SK-N-SH (cell line): ENCODE measurements around the gene ATP2C1. TPM values are rescaled to one million over a fixed set of nuclear protein-coding genes. Genes with fewer than 3 reads are reported as not detected.

Experiments
- CTCF ChIA-PET: fragments of 300-600, 350-600 bp; formaldehyde crosslinking; extraction: SDS; loops from one replicate; lab custom pipeline; 2021; lab: Yijun Ruan, JAX
- POLR2A ChIA-PET: fragments of 350-600 bp; sonication (Branson Sonifier 250); formaldehyde crosslinking; extraction: SDS; loops from one replicate; lab custom pipeline; 2020; ENCODE audit warnings: antibody characterized with exemption, inconsistent platforms; lab: Yijun Ruan, JAX
- DNase-seq: peaks from one replicate; pipeline ENCODE4 v3.0.0; 2012
- H2AFZ ChIP-seq: fragments of 200-600 bp; sonication (generic); 2 replicates; pipeline ENCODE4 v1.8.1; 2016; ENCODE audit warnings: antibody characterized with exemption, mild to moderate bottlenecking, low read depth
- H3F3A ChIP-seq: fragments of 200-600 bp; sonication (generic); replicated peaks from 2 replicates; pipeline ENCODE3; 2016; ENCODE audit warnings: antibody characterized with exemption, mild to moderate bottlenecking; ENCODE audit not compliant: insufficient read depth
- H3K27ac ChIP-seq, 2 experiments: fragments of 200-500 bp in 1 of 2; fragments of 200-600 bp in 1 of 2; sonication (Bioruptor generic) in 1 of 2; sonication (generic), shearing (Covaris generic) in 1 of 2; 2 replicates each; pipeline versions ENCODE4 v1.5.1 to v1.6.1; 2014 to 2016; ENCODE audit warnings: low read depth in 2 of 2, inconsistent platforms in 1 of 2, low read length in 1 of 2, mild to moderate bottlenecking in 1 of 2, mixed read lengths in 1 of 2
- H3K27me3 ChIP-seq: fragments of 200-600 bp; sonication (generic), shearing (Covaris generic); 2 replicates; pipeline ENCODE4 v1.6.1; 2016; ENCODE audit warnings: mixed run types; ENCODE audit not compliant: insufficient read depth
- H3K36me3 ChIP-seq, 2 experiments: fragments of 200-500 bp in 1 of 2; fragments of 200-600 bp in 1 of 2; sonication (Bioruptor generic) in 1 of 2; sonication (generic) in 1 of 2; replicated peaks in 1 of 2; 2 replicates each; pipeline versions ENCODE3 to v1.5.1; 2014 to 2016; ENCODE audit warnings: low read length in 1 of 2, mild to moderate bottlenecking in 1 of 2; ENCODE audit not compliant: insufficient read depth in 2 of 2, control insufficient read depth in 1 of 2
- H3K4me1 ChIP-seq, 2 experiments: fragments of 200-500 bp in 1 of 2; fragments of 200-600 bp in 1 of 2; sonication (Bioruptor generic) in 1 of 2; sonication (generic), shearing (Covaris generic) in 1 of 2; 2 replicates each; pipeline versions ENCODE4 v1.5.1 to v1.6.1; 2014 to 2016; ENCODE audit warnings: low read depth in 1 of 2, low read length in 1 of 2, mixed run types in 1 of 2; ENCODE audit not compliant: insufficient read depth in 2 of 2, control insufficient read depth in 1 of 2
- H3K4me2 ChIP-seq: fragments of 200-600 bp; sonication (generic), shearing (Covaris generic); 2 replicates; pipeline ENCODE4 v1.6.1; 2017; ENCODE audit warnings: mixed run types
- H3K4me3 ChIP-seq, 2 experiments: fragments of 200-500 bp in 1 of 2; fragments of 200-600 bp in 1 of 2; sonication (Bioruptor generic) in 1 of 2; sonication (generic), shearing (Covaris generic) in 1 of 2; 2 replicates each; pipeline versions ENCODE4 v1.5.1 to v1.8.1; 2014 to 2016; ENCODE audit warnings: low read depth in 2 of 2, inconsistent platforms in 1 of 2, low read length in 1 of 2, mild to moderate bottlenecking in 1 of 2, mixed read lengths in 1 of 2, moderate library complexity in 1 of 2
- H3K79me2 ChIP-seq: fragments of 200-600 bp; sonication (generic); 2 replicates; pipeline ENCODE4 v1.8.1; 2017; ENCODE audit warnings: mild to moderate bottlenecking; ENCODE audit not compliant: insufficient read depth
- H3K9ac ChIP-seq: fragments of 200-600 bp; sonication (generic); 2 replicates; pipeline ENCODE4 v1.6.1; 2017; ENCODE audit warnings: mixed run types
- H3K9me2 ChIP-seq: fragments of 200-600 bp; sonication (generic); 2 replicates; pipeline ENCODE4 v1.6.1; 2017; ENCODE audit warnings: mixed run types
- H3K9me3 ChIP-seq: fragments of 200-600 bp; sonication (generic); 2 replicates; pipeline ENCODE4 v1.6.1; 2017; ENCODE audit warnings: mixed run types, mild to moderate bottlenecking, moderate library complexity
- H4K20me1 ChIP-seq: fragments of 200-600 bp; sonication (generic); 2 replicates; pipeline ENCODE4 v1.6.1; 2017; ENCODE audit warnings: mild to moderate bottlenecking, mixed run types; ENCODE audit not compliant: insufficient read depth
- ELF1 ChIP-seq: IDR thresholded peaks from 2 replicates; pipeline ENCODE4 v1.4.0; 2012
- EP300 ChIP-seq, 2 experiments: IDR thresholded peaks; 2 replicates each; pipeline versions ENCODE4 v1.4.0 to v1.6.1; 2012; ENCODE audit warnings: borderline replicate concordance in 1 of 2, low read depth in 1 of 2, low read length in 1 of 2
- FOXJ3 ChIP-seq: sonication (generic); formaldehyde crosslinking; IDR thresholded peaks from 2 replicates; pipeline ENCODE4 v1.5.1; 2020; ENCODE audit warnings: mild to moderate bottlenecking, missing genetic modification reagents
- FOXM1 ChIP-seq: IDR thresholded peaks from 2 replicates; pipeline ENCODE4 v1.4.0; 2012; ENCODE audit warnings: low read depth, mild to moderate bottlenecking
- GATA2 ChIP-seq: sonication (generic); formaldehyde crosslinking; IDR thresholded peaks from 2 replicates; pipeline ENCODE4 v1.5.0; 2020; ENCODE audit warnings: mild to moderate bottlenecking, missing genetic modification reagents
- JUND ChIP-seq: IDR thresholded peaks from 2 replicates; pipeline ENCODE4 v1.4.0; 2012
- MEF2A ChIP-seq: IDR thresholded peaks from 2 replicates; pipeline ENCODE4 v1.4.0; 2012; ENCODE audit warnings: low read depth, borderline replicate concordance
- NFIC ChIP-seq: IDR thresholded peaks from 2 replicates; pipeline ENCODE4 v1.4.0; 2012; ENCODE audit warnings: borderline replicate concordance
- NRF1 ChIP-seq: IDR thresholded peaks from 2 replicates; pipeline ENCODE4 v1.6.1; 2012; ENCODE audit warnings: low read depth, mild to moderate bottlenecking, low read length
- RCOR1 ChIP-seq: fragments of 150-350 bp; IDR thresholded peaks from 2 replicates; pipeline ENCODE4 v1.6.1; 2017; ENCODE audit warnings: antibody characterized with exemption, low read length
- REST ChIP-seq: IDR thresholded peaks from 2 replicates; pipeline ENCODE4 v1.6.1; 2012; ENCODE audit warnings: mild to moderate bottlenecking, low read depth, low read length, moderate library complexity
- YY1 ChIP-seq: IDR thresholded peaks from 2 replicates; pipeline ENCODE4 v1.4.0; 2012; ENCODE audit warnings: low read depth, mild to moderate bottlenecking
- WGBS: methylation state at CpG from one replicate; pipeline ENCODE4 v1.1.6; 2017; ENCODE audit warnings: low lambda C conversion rate; 5-methylcytosine and 5-hydroxymethylcytosine counted together
- polyA plus RNA-seq, 3 experiments: library from polyadenylated mRNA; depleted of rRNA; stranded (reverse); fragments of >200 nt; gene quantifications; 2 replicates each; pipeline ENCODE4 v1.2.3, GENCODE V29; 2012

Gene ATP2C1
- polyA plus RNA-seq, 1 of the 3 experiments (the other 2 are of a cell fraction): 35.6 TPM

GRCh38 chr3:130907966-130908365, 14.1 kb downstream of the ATP2C1 start (continued):
- TF ChIP-seq GATA2 (CRISPR knock-in tag): no peak

- H3K27ac ChIP-seq: no peak overlapping the region
- CTCF ChIA-PET: interaction anchor here (0.5 to 1.8 kb wide), 3 partner anchors 18 to 23 kb away, joined by 3 to 8 read pairs (median 3); partner anchors contain the start of gene ATP2C1
- POLR2A ChIA-PET: no interaction called here
- no peak overlapping the region for H3K4me3 ChIP-seq
- no peak overlapping the region for H3K4me2 ChIP-seq
- no peaks in the 10 kb centered on the region for H3K27me3 ChIP-seq
- no peak for TF ChIP-seq REST
- TF ChIP-seq MEF2A: no peak
- no peak for TF ChIP-seq NFIC
- no peak for TF ChIP-seq ELF1
- no peak for TF ChIP-seq EP300 (IDR thresholded peaks at IDR 0.05; ENCODE audit: borderline replicate concordance in 1 of 2, low read depth in 1 of 2, low read length in 1 of 2)
- no peak for TF ChIP-seq FOXJ3 (CRISPR knock-in tag)
- no peak for TF ChIP-seq NRF1
- no peak for TF ChIP-seq YY1
- no peak for TF ChIP-seq FOXM1
- TF ChIP-seq RCOR1: no peak
- no peak for TF ChIP-seq JUND
- WGBS: 92% methylated on average over 7 of the region's 7 CpGs
- no peaks in the 10 kb centered on the region for H3K9me2 ChIP-seq
- no peak for DNase-seq
- H4K20me1 ChIP-seq: no peaks in the 10 kb centered on the region; the same call in none of the 2 replicates
- H3K9me3 ChIP-seq: peaks cover 7% of the 10 kb centered on the region
- no peaks in the 10 kb centered on the region for H3K36me3 ChIP-seq
- H3K79me2 ChIP-seq: peaks cover 81% of the 10 kb centered on the region
- H3F3A ChIP-seq: peaks cover 5% of the 10 kb centered on the region
- no peak overlapping the region for H2AFZ ChIP-seq
- H3K4me1 ChIP-seq: no peaks in the 10 kb centered on the region; a peak in 1 of 4 replicates
- no peak overlapping the region for H3K9ac ChIP-seq
Observed at GRCh38 chr3:130915567-130916292, 21.8 kb downstream of the ATP2C1 start.
